ENCODE measurements around the gene SCARF2.

Gene SCARF2

DNA sequence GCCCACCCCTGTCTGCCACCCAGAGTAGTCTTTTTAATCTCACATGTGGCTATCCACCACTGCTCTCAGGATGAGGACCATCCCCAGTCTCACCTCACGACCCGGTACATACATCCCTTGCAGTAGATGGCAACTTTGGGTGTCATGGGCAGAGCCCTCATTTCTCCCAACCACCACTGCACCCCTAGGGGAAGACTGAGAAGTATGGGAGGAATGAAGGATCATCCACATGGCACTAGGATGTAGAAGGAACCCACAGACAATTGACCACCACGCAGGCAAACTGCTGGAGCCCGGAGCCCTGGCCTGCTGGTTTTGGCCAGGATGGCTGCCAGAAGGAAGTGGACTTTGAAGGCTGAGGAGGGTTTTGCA is 1.9 kb upstream of the SCARF2 start:
- H3K27me3 ChIP-seq (ENCODE audit: control insufficient read depth, insufficient read depth, low read length): peaks cover 16% of the 10 kb centered on the region
- H3K4me1 ChIP-seq (ENCODE audit: control insufficient read depth, insufficient read depth, low read length): peaks cover 2% of the 10 kb centered on the region
- no CpG with 5 or more reads among the region's 4 CpGs for WGBS (ENCODE audit: insufficient coverage, insufficient read length)
- no peak overlapping the region for H3K4me3 ChIP-seq (ENCODE audit: low read length)
- no peak for DNase-seq (ENCODE audit: low read depth, low spot score)
- H3K27ac ChIP-seq (ENCODE audit: low read length): no peak overlapping the region
- no peaks in the 10 kb centered on the region for H3K9me3 ChIP-seq (ENCODE audit: control insufficient read depth, insufficient read depth, low read length)
- H3K36me3 ChIP-seq (ENCODE audit: control insufficient read depth, insufficient read depth, low read length): no peaks in the 10 kb centered on the region

DNA sequence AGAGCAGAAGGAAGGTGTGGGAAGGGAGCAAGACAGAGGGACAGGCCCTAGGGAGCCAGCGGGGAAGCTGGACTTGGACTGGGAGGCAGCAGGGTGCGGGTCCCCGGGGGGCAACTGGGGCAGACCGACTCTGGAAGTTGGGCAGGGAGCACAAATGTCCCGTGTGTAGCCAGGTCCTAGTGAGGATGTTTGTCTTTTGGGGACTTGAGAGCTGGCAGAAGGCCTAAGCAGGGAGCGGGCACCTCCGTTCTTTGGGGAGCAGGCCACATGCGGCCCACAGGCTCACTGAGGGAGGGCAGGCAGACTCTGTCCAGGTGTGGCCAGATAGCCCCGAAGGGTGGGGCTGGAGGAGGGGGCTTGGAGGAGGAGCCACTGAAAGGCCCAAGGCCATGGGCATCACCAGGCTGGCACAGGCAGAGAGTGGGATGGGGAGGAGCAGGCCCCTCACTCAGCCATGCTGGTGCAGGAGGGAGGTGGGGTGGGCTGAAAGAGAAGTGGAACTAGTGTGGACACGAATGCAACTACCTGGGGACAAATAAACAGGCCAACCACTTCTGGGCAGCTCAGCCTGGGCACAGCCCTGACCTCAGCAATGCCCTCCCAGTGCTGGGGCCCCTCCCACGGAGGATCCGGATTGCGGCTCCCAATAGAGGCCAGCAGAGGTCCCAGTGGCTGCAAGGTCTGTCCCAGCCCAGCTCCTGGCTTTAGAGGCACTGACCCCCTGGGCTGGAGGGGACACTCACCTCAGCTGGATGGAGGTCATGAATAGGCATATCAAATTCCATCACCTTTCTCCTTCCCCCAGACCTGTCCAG is 1.3 kb upstream of the SCARF2 start:
- no CpG with 5 or more reads among the region's 13 CpGs for WGBS (ENCODE audit: insufficient coverage, insufficient read length)
- Histone ChIP-seq H3K4me3 (ENCODE audit: low read length) (no peak overlapping the region), H3K4me1 (ENCODE audit: control insufficient read depth, insufficient read depth, low read length) (peaks cover 2% of the 10 kb centered on the region), H3K27ac (ENCODE audit: low read length) (no peak overlapping the region), H3K36me3 (ENCODE audit: control insufficient read depth, insufficient read depth, low read length) (no peaks in the 10 kb centered on the region), H3K9me3 (ENCODE audit: control insufficient read depth, insufficient read depth, low read length) (no peaks in the 10 kb centered on the region), H3K27me3 (ENCODE audit: control insufficient read depth, insufficient read depth, low read length) (peaks cover 16% of the 10 kb centered on the region)
- DNase-seq (ENCODE audit: low read depth, low spot score): no peak

- no peaks in the 10 kb centered on the region for H3K9me3 ChIP-seq (ENCODE audit: control insufficient read depth, insufficient read depth, low read length)
- H3K27me3 ChIP-seq (ENCODE audit: control insufficient read depth, insufficient read depth, low read length): peaks cover 16% of the 10 kb centered on the region
- WGBS (ENCODE audit: insufficient coverage, insufficient read length): no CpG with 5 or more reads among the region's 6 CpGs
- H3K36me3 ChIP-seq (ENCODE audit: control insufficient read depth, insufficient read depth, low read length): no peaks in the 10 kb centered on the region
- H3K4me1 ChIP-seq (ENCODE audit: control insufficient read depth, insufficient read depth, low read length): peaks cover 2% of the 10 kb centered on the region
- H3K27ac ChIP-seq (ENCODE audit: low read length): no peak overlapping the region
- DNase-seq (ENCODE audit: low read depth, low spot score): no peak
- H3K4me3 ChIP-seq (ENCODE audit: low read length): peak overlapping the region; percentile 42; the same call in 1 of the 2 replicates
Measured at GRCh38 chr22:20438427-20438677, 727 bp upstream of the SCARF2 start.

DNA sequence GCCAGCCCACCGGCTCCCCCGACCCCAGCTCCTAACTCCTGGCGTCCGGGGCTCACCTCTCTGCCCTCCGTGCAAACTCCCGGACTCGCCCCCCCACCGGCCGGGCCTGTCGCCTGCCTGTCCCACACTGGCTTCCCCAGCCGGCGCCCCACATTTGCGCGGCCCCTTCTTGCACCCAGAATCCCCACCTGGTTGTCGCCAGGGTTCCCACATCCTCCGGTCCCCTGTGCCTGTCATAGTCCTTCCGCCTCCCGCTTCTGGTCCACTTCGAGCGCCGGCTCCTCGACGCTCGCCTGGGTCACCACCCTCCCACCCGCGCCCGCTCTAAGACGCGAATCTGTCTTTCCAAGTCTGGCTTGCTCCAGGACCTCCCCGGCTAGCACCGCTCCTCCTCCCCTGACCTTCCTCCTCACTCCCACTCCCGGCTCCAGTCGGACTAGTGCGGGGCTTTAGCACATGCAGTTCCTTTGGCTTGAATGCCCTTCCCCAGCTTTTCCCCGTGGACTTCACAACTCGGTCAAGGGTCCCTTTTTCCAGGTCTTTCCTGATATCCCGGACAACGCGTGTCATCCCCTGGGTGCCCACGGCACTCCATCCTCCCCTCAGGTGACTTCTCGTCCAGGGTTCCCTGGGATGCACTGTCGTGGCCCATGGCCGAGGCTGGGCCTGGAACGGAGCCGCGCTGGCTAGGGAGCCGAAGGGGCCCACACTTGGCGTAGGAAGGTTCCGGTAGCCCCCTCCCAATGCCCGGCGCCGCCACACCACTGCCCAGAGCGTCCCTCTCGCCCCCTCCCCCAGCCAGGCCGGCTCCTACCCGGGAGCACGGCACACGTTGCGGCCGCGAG is 635 bp downstream of the SCARF2 start:
- Histone ChIP-seq H3K27ac (ENCODE audit: low read length) (no peak overlapping the region), H3K4me3 (ENCODE audit: low read length) (peak overlapping the region; percentile 42; the same call in 1 of the 2 replicates), H3K9me3 (ENCODE audit: control insufficient read depth, insufficient read depth, low read length) (no peaks in the 10 kb centered on the region), H3K36me3 (ENCODE audit: control insufficient read depth, insufficient read depth, low read length) (no peaks in the 10 kb centered on the region), H3K4me1 (ENCODE audit: control insufficient read depth, insufficient read depth, low read length) (peaks cover 2% of the 10 kb centered on the region), H3K27me3 (ENCODE audit: control insufficient read depth, insufficient read depth, low read length) (peaks cover 16% of the 10 kb centered on the region)
- no peak for DNase-seq (ENCODE audit: low read depth, low spot score)
- no CpG with 5 or more reads among the region's 61 CpGs for WGBS (ENCODE audit: insufficient coverage, insufficient read length)

- Histone ChIP-seq H3K27ac (ENCODE audit: low read length) (no peak overlapping the region), H3K27me3 (ENCODE audit: control insufficient read depth, insufficient read depth, low read length) (peaks cover 16% of the 10 kb centered on the region), H3K4me3 (ENCODE audit: low read length) (peak overlapping the region; percentile 42; the same call in 1 of the 2 replicates), H3K9me3 (ENCODE audit: control insufficient read depth, insufficient read depth, low read length) (no peaks in the 10 kb centered on the region), H3K36me3 (ENCODE audit: control insufficient read depth, insufficient read depth, low read length) (no peaks in the 10 kb centered on the region), H3K4me1 (ENCODE audit: control insufficient read depth, insufficient read depth, low read length) (peaks cover 3% of the 10 kb centered on the region)
- no peak for DNase-seq (ENCODE audit: low read depth, low spot score)
- WGBS (ENCODE audit: insufficient coverage, insufficient read length): no CpG with 5 or more reads among the region's 56 CpGs
Measured at GRCh38 chr22:20436307-20436767, 1.3 kb downstream of the SCARF2 start.

GRCh38 chr22:20435436-20436306 is 2.0 kb downstream of the SCARF2 start:
- no CpG with 5 or more reads among the region's 11 CpGs for WGBS (ENCODE audit: insufficient coverage, insufficient read length)
- H3K27ac ChIP-seq (ENCODE audit: low read length): no peak overlapping the region
- peaks cover 16% of the 10 kb centered on the region for H3K27me3 ChIP-seq (ENCODE audit: control insufficient read depth, insufficient read depth, low read length)
- peak overlapping the region; percentile 42; the same call in 1 of the 2 replicates for H3K4me3 ChIP-seq (ENCODE audit: low read length)
- DNase-seq (ENCODE audit: low read depth, low spot score): no peak
- no peaks in the 10 kb centered on the region for H3K9me3 ChIP-seq (ENCODE audit: control insufficient read depth, insufficient read depth, low read length)
- H3K4me1 ChIP-seq (ENCODE audit: control insufficient read depth, insufficient read depth, low read length): peaks cover 8% of the 10 kb centered on the region
- H3K36me3 ChIP-seq (ENCODE audit: control insufficient read depth, insufficient read depth, low read length): no peaks in the 10 kb centered on the region

DNA sequence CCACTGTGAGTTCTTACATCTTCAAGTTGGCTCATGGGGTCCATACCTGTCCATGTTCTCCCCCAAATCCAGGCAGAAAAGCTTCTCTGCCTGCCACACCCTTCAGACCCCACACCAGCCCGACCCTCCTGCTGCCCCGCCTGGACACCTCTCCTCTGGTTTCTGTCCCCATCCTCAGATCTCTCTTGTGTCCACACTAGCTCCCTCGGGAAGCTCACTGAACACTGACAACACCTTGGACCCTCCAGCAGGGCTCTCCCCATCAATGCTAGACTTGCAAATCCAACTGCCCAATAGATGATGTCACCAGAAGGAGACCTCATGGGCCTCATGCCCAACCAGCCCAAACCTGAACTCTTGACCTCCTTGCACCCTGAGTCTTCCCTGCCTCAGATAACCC is 2.9 kb downstream of the SCARF2 start:
- no CpG with 5 or more reads among the region's 3 CpGs for WGBS (ENCODE audit: insufficient coverage, insufficient read length)
- H3K4me1 ChIP-seq (ENCODE audit: control insufficient read depth, insufficient read depth, low read length): peaks cover 12% of the 10 kb centered on the region

GRCh38 chr22:20434264-20434751 is 3.3 kb downstream of the SCARF2 start:
- Histone ChIP-seq H3K27ac (ENCODE audit: low read length) (no peak overlapping the region), H3K4me1 (ENCODE audit: control insufficient read depth, insufficient read depth, low read length) (peaks cover 14% of the 10 kb centered on the region), H3K27me3 (ENCODE audit: control insufficient read depth, insufficient read depth, low read length) (peaks cover 18% of the 10 kb centered on the region), H3K9me3 (ENCODE audit: control insufficient read depth, insufficient read depth, low read length) (no peaks in the 10 kb centered on the region), H3K36me3 (ENCODE audit: control insufficient read depth, insufficient read depth, low read length) (no peaks in the 10 kb centered on the region; the same call in 1 of the 2 replicates), H3K4me3 (ENCODE audit: low read length) (no peak overlapping the region)
- no CpG with 5 or more reads among the region's 12 CpGs for WGBS (ENCODE audit: insufficient coverage, insufficient read length)
- DNase-seq (ENCODE audit: low read depth, low spot score): no peak

More for the DNA sequence above, 2.9 kb downstream of the SCARF2 start:
- Histone ChIP-seq H3K27ac (ENCODE audit: low read length) (no peak overlapping the region), H3K36me3 (ENCODE audit: control insufficient read depth, insufficient read depth, low read length) (no peaks in the 10 kb centered on the region), H3K4me3 (ENCODE audit: low read length) (no peak overlapping the region), H3K27me3 (ENCODE audit: control insufficient read depth, insufficient read depth, low read length) (peaks cover 18% of the 10 kb centered on the region), H3K9me3 (ENCODE audit: control insufficient read depth, insufficient read depth, low read length) (no peaks in the 10 kb centered on the region)
- no peak for DNase-seq (ENCODE audit: low read depth, low spot score)

DNA sequence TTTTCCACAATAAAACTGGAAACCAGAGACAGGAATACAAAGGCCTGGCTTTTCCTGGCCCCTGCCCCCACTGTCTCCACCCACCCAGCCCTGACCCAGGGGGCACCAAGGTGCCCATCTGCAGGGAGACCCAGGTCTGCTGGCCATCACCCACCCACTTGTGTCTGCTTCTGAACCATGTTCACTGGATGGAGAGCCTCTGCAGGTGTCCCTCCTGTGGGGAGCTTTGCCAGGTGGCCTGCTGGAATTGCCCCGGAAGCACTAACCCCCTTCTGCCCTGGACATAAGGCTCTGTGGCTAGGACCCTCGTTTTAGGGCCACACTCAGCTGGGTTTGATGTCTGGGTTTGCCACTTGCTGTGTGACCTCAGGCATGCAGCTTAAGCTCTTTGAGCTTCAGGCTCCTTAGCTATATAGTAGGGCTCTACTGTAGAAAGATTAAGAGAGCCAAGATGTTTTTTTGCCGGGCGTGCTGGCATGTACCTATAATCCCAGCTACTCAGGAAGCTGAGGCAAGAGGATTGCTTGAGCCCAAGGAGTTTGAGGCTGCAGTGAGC is 3.9 kb downstream of the SCARF2 start:
- no peak overlapping the region for H3K4me3 ChIP-seq (ENCODE audit: low read length)
- H3K36me3 ChIP-seq (ENCODE audit: control insufficient read depth, insufficient read depth, low read length): no peaks in the 10 kb centered on the region; the same call in 1 of the 2 replicates
- peaks cover 16% of the 10 kb centered on the region for H3K4me1 ChIP-seq (ENCODE audit: control insufficient read depth, insufficient read depth, low read length)
- no peak overlapping the region for H3K27ac ChIP-seq (ENCODE audit: low read length)
- peaks cover 17% of the 10 kb centered on the region for H3K27me3 ChIP-seq (ENCODE audit: control insufficient read depth, insufficient read depth, low read length)
- H3K9me3 ChIP-seq (ENCODE audit: control insufficient read depth, insufficient read depth, low read length): no peaks in the 10 kb centered on the region
- no peak for DNase-seq (ENCODE audit: low read depth, low spot score)
- WGBS (ENCODE audit: insufficient coverage, insufficient read length): no CpG with 5 or more reads among the region's 4 CpGs

All from iPS DF 6.9 (cell line).